Activated naive CD8-positive, alpha-beta T cell treated with anti-CD3 and anti-CD28 coated beads, Interleukin-2, amount 50 U/mL, for 16 hours (primary cell): ENCODE measurements around the gene CALY.
"Not testable (repeated sequence)": the region's sequence is repeated elsewhere in the genome, so short reads cannot be mapped to it uniquely, and the experiment has no call there.

Experiments
- DNase-seq: peaks from one replicate; pipeline ENCODE4 v3.0.0-alpha.2; 2020; ENCODE audit warnings: low read depth, low spot score

Gene CALY

GRCh38 chr10:133329491-133330202 is 7.0 kb downstream of the CALY start:
- peak; percentile 75 for DNase-seq

DNA sequence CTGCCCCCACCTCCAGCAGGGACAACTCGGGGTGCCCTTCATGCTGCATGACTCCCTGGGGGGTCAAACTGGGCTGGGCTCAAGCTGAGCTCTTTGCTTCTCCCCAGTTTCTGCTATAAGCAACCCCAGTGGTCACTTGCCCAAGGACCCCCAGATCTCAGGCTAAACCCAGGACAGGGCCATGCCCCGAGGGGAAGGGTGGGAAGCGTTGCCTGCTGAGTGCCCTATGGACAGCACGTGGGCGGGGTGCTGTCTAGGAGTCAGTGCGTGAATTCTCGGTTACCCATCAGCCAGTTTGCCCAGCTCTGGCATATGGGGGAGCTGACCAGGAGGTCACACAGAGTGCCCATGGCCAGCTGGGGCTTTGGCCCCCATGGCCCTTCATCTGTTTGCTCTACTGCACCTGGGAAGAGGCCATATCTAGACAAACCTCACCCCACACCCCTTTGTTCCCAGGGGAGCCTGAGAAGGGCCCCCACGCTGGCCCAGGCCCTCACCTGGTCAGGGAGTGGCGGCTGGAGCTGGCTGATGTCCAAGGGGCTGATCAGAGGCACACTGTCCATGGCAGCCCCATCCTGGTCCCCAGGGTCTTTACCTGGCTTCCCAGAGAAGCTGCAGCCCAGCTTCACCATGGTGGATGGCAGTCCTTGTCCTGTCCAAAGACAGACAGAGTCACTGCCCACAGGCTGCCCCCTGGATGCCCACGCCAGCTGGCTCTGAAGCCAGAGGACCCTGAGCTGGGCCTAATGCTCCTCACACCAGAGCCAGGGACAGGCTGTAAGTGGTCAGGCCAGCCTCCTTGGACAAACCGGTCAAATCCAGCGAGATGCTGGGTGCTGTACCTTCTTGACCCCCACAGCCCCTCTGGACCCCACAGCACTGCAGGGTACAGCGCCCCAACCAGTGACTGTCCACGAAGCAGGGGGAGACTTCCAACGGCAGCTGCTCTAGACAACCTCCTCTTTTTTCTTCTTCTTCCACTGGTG is 8.0 kb downstream of the CALY start:
- DNase-seq: no peak

- DNase-seq: no peak
Observed at GRCh38 chr10:133327651-133328357, 8.9 kb downstream of the CALY start.

GRCh38 chr10:133326745-133327650 is 9.7 kb downstream of the CALY start:
- no peak for DNase-seq

- DNase-seq: no peak
Observed at GRCh38 chr10:133326223-133326551, 10.5 kb downstream of the CALY start.

- no peak for DNase-seq
Observed at GRCh38 chr10:133325440-133326222, 11.1 kb downstream of the CALY start.

DNA sequence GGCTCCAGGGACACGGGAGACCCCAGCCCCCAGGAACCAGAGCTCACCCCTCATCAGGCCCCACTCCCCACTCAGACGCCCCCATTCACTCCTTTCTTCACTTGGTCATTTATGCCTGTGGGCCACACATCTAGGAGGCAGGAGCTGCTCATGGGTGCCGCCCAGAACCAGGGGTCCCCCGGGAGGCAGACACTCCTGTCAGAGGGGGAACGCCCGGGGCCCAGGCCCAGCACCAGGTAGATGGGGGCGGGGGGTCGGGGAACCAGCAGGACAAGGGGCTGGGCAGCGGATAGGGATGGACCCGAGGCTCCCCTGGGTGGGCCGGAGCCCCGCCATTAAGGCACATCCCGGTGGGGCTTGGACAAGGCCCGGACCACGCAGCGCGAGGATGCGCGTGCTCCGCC is 11.8 kb downstream of the CALY start:
- DNase-seq: no peak

GRCh38 chr10:133324198-133324792 is 12.4 kb downstream of the CALY start:
- DNase-seq: no peak

DNA sequence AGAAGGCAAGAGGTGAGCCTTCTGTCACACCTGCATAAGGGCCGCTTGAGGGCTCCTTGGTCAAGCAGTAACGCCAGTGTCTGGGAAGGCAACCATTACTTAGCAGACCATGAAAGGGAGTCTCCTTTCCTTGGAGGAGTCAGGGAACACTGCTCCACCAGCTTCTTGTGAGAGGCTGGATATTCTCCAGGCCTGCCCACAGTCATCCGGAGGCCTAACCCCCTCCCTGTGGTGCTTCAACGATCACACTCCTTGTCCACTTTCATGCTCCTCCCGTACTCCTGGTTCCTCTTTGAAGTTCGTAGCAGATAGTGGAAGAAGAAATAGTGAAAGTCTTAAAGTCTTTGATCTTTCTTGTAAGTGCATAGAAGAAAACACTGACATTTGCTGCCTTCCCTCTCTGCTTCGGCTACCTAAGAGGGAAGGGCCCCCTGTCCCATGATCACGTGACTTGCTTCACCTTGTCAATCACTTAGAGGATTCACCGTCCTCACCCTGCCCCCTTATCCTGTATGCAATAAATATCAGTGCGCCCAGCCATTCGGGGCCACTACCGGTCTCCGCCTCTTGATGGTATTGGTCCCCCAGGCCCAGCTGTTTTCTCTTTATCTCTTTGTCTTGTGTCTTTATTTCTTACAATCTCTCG is 14.5 kb downstream of the CALY start:
- not testable (repeated sequence) for DNase-seq

GRCh38 chr10:133320852-133321422 is 15.8 kb downstream of the CALY start:
- DNase-seq: not testable (repeated sequence)

GRCh38 chr10:133318494-133319127 is 18.1 kb downstream of the CALY start:
- no peak for DNase-seq

- DNase-seq: no peak
Observed at GRCh38 chr10:133316732-133317131, 20.0 kb downstream of the CALY start.

GRCh38 chr10:133316266-133316665 is 20.4 kb downstream of the CALY start:
- DNase-seq: no peak

DNA sequence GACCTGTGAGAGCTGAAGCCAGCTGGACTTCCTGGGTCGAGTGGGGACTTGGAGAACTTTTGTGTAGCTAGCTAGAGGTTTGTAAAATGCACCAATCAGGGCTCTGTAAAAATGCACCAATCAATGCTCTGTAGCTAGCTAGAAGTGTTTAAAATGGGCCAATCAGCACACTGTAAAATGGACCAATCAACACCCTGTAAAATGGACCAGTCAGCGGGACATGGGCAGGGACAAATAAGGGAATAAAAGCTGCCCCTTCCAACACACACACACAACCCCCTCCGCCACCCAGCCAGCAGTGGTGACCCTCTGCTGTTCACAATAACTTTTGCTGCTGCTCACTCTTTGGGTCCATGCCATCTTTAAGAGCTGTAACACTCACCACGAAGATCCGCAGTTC is 20.8 kb downstream of the CALY start:
- no peak for DNase-seq

DNA sequence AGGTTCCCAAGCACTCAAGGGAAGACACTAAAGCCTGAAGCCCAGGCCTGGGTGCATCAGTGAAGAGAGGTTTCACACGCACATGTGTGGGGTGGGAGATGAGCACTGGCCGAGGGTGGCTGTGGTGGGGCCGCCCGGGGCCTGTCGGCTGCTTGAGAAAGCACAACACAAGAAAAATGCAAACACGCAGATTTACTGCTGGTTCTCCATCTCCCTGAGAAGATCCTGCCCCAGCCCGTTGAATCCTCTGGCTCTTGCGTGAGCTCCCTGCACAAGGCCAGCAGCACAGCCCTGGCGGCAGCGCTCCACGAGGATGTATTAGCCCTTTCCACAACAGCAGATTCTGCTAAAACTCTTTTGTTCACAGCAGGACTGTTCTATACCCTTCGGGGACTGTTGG is 21.8 kb downstream of the CALY start:
- no peak for DNase-seq

GRCh38 chr10:133313192-133313591 is 23.5 kb downstream of the CALY start:
- DNase-seq: no peak

DNA sequence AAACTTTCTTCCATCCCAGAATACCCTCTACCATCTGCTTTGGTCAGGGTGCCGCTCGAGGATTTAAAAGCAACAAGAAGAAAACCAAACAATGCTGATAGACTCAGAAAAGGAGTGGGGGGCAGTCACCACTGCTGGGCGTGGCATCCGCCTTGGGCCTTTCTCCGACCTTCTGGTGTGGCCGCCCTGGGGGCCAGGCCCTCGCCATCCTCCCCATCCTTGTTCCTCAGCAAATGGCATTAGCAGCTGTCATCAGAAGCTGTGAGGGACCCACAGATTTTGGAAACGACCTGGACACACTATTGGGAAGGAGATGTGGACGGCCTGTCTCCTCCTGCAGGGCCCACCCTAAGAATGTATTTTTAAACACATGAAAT is 23.9 kb downstream of the CALY start:
- DNase-seq: no peak

DNA sequence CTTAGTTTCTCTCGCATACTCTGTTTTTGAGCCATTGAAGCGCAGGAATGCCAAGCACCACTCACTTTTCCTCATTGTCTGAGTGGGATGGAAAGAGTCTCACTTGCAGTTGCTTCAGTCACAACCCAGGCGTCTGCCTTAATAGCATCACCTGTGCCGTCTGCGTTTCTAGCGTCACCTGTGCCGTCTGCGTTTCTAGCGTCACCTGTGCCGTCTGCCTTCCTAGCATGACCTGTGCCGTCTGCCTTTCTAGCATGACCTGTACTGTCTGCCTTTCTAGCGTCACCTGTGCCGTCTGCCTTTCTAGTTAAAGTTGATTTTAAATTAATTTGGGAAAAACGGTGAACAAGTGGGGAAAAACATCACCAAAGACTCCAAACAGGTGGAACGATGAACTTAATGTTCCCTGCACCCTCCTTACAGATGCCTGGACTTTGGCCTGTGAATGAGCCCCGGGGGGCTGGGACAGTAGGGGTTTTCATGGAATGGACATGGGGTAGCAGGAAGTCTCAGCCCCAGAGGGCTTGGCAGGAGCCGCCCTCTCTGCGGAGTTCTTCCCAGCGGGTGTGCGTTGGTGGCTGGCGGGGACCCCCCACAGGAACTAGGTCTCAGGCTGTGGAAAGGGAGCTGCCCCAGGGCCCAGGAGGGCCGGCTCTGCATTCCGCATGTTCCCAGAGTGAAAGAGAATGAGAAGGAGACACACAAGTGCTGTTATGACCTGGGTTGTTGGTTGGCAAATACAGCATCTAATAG is 24.5 kb downstream of the CALY start:
- DNase-seq: no peak
